GM21717 (cell line): Measurements from ENCODE around the gene TEDC1.

ENCODE experiments used
- ATAC-seq: cut with Tn5 transposase; IDR thresholded peaks from one replicate; pipeline ENCODE4 v1.9.1; 2021; ENCODE audit warnings: mild to moderate bottlenecking, moderate library complexity; ENCODE audit not compliant: unreplicated experiment

The TEDC1 gene

DNA sequence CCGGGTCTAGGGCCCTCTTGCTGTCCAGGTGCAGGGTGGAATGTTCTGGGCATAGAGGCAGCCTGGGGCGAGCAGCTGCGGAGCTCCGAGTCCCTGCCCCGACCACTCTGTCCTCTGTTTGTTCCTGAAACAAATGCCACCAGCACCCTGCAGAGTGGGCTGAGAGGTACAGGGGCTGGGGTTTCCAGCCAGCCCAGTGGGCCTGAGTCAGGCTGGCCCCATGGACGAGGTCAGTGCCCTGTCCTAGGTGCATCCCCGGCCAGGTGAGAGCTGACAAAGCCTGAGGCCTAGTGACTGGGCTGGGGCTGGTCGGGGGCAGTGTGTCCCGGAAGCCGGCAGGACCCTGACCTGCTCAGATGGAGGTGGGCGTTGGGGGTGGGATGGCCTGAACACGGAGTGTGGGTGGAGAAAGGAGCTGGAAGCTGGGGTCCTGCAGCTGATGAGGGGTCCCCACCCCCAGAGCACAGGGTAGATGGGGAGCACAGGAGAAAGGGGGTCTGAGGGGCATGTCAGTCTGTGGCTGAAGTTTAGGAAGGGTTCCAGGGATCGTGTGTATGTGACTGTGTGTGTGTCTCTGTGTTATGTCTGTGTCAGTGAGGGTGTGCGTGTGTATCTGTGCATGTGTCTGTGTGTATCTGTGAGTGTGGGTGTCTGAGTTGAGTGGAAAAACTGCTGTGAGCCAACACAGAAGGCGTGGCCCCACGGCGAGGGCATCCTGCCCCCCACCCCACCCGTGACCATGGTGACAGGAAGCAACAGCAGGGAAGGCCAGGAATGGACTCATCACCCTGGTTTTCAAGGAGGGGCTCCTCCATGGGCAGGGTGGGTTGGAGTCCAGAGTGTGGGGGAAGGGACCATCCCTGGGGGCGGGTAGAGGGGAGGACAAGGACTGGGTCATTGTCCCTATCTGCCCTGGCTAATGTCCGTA is 6.7 kb upstream of the TEDC1 start:
- no peak for ATAC-seq

DNA sequence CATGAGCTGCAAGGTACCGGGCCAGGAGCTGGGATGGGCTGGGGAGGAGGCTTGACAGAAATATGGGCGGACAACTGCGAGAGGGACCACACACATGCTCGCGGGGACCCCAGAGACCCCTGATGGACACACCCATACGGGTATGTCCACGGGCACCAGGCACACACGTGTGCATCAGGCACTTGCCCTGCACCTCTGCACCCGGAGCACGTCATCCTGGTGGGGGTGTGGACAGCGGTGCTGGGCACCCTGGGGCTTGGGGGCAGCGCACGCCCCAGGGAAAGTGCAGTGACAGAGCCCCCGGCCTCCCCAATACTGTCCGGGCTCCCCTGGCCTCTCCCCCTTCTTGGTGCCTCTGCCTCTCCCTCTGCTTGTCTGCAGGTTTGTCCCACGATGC is 6.1 kb upstream of the TEDC1 start:
- no peak for ATAC-seq

DNA sequence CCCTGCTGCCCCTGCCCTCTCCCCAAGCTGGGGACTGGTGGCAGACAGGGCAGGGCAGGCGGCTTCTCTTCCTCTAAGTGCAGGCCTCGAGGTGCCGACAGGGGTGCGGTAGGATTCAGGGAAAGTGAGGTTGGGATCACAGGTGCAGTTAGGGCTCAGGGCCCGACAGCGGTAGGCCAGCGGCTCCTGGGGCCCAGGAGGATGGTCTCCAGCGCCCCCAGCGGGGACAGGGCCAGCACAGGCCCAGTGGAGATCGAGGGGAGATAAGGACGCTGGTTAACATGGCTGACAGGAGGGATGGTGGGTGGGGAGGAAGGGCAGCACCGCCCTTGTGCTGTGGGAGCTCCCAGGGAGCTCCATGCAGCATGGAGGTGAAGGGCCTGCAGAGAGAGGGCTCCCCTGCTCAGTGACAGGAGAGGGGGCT is 5.3 kb upstream of the TEDC1 start:
- no peak for ATAC-seq

DNA sequence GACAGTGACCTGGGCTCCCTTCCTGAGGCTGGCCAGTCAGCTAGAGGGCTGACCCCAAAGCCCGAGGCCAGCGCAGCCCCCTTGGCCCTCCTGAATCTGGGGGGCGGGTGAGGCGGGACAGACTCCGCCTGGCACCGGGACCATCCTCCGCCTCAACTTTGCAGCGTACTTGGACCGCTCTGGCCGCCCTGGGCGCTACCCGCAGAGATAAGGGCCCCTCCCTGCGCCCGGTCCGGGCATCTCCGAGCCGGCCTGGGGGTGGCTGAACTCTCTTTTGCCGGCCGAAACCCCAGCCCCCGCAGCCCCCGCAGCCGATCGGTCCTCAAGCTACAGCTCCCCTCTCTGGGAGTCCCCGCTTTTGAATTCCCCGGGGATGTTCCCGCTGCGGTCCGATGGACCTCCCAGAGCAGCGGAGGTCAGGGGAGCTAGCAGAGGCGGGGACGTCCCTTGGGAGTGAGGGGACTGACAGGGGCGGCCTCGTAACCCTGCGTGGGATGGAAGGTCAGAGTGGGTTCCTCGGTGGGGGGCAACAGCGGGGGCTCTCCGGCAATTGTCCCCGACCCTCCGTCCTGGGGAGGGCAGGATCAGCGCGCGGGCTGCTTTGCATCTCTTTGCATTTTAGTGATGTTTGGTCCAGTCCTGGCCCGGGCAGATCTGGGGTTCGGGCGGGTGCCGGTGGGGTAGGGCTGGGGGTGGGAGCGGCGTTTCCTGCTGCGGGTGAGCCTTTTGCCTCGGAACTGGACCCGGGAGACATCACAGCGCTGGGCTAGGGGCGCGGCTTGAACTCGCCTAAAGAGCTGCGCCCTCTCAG is 4.7 kb upstream of the TEDC1 start, which contains the start of gene CRIP1:
Gene CRIP1, plus strand, starts transcription at position 724 of the 811 bp plus-strand sequence. CDS start 374 bp downstream, outside the sequence.
- ATAC-seq: no peak

DNA sequence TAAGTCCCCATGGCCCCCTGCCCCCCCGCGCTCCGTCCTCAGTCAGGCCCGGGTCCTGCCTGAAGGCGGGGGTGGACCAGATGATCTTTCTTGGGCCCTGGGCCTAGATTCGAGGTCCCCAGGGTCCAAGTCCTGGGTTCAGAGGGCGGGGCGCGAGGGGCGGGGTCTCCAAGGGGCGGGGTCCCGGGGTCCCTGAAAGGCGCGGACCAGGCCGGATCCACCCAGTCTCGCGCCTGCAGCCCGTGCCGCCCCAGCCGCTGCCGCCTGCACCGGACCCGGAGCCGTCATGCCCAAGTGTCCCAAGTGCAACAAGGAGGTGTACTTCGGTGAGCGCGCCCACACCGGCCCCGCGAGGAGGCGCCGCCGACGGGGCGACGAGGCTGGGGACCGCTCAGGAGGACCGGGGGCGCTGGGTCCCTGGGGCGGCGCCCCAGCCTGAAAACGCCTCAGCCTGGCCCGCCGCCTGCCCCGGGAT is 4.0 kb upstream of the TEDC1 start:
- ATAC-seq: no peak

DNA sequence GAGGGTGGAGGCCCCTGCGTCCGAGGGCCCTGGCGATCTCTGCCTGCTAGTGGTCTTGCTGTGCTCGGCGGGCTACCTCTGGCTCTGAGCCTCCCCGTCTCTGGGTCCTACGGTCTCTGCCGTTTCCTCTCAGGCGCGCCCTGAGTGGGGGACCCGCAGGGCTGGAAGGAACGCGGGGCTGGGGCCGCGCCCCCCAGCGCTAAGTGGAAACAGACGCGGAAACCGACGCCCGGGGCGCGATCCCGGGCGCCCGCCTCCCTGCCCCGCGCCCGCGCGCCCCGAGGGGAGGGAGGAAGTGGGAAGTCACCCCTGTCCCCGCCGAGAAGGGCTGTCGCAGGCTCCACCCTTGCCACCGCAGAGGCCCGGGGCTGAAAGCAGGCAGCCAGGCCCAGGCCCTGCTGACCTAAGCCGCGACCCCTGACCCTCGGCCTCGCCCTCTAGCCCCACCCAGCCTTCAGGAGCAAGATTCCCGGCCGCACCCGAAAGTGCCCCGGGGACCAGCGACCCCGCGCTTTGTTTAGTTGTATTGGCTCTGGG is 3.5 kb upstream of the TEDC1 start:
- no peak for ATAC-seq

DNA sequence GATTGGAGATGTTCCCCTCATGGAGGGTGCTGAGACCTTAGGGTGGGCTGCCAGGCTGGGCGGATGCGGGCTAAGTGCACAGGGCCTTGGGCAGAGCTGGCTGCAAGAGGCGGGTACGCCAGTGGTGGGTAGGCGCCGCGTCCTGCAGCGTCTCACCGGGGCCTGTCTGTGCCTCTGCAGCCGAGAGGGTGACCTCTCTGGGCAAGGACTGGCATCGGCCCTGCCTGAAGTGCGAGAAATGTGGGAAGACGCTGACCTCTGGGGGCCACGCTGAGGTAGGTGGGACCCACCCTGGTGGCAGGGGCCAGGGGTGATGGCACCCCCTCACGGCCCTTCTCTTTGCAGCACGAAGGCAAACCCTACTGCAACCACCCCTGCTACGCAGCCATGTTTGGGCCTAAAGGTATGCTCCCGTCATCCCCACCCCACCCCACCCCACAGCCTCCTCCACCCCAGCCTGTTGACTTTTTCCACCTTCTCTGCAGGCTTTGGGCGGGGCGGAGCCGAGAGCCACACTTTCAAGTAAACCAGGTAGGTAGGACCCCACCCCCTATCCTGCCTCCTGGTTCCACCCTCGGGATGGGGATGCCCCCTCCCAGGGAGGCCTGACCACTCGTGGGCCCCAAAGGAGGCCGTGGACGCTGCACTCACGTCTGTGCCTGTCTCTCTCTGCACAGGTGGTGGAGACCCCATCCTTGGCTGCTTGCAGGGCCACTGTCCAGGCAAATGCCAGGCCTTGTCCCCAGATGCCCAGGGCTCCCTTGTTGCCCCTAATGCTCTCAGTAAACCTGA is 2.9 kb upstream of the TEDC1 start:
- no peak for ATAC-seq

DNA sequence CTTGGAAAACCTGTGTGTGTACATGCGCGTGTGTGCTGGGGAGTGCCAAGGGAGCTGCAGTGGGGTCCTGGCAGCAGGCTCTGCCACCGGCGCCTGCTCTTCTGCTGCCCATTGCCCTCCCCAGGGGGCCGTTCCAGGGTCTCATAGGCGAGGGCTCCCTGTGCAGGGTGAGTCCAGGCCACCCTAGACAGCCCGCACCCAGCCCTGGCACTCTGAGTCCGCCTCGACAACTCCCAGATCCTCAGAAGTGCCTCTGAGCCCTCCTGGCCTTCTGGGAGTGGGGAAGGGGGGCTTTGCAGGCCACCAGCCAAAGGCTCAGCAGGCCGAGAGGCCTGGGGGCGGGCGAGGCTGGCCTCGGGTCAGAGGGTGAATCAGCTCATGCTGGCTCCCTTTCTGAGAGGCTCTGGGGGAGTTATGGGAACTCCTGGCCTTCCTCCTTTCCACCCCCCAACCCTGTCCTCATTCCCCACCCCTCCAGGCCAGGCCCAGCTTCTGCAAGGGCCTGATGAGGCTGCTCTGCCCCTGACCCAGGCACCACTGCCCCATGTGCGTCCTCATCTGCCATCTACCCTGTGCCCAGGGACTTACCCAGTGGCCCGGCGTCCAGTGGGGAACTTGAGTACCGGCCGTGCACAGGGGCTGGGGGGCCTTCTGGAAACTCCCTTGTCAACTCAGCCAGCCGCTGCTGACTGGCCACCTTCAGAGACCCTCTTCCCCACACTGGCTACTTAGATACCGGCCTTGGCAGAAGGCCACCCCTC is 2.1 kb upstream of the TEDC1 start:
- no peak for ATAC-seq

DNA sequence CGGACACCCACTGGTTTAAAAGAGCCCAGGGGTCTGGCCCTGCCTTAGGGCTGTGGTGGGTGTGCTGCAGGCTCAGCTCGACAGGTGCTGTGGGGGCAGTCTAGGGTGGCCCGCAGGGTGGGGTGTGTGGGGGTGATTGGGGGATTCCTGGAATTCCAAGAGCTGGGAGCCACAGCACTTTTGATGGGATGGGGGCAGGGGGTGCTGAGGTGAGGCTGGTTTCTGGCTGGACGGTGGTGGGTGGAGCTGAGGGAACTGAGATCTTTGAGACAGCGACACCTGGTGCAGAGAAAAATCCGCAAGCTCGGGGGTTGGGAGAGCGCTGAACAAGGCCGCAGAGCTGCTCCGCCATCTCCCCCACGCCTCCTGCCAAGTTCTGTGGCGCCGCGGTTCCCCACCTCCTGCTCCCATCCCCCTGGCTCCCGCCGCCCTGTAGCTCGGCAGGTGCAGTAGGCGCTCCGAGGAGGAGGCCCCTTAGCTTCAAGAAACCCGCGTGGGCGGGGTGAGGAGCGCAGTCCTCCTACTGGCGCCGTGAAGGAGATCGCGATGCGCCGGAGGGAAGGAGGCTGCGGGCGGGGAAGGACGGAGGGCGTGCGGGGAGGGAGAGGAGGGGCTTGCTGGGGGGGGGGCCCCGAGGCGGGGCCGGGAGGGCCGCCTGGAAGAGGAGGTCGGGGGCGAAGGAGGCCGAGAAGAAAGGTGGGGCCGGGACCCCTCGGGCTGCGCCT is 1.3 kb upstream of the TEDC1 start:
- no peak for ATAC-seq

DNA sequence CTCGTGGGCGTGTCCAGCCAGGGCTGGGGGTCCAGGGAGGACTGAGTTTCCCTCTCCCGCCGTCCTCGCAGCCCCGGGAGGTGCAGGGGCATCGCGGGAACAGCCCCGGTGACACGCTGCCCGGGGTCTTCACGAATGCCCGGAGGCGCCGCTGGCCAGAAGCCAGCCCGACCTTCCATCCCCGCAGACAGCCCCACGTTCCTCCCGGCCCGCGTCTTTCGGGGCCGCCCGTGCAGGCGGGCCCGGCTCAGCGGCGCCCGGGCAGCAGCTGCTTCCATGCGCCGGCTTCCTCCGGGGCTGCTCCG is 827 bp upstream of the TEDC1 start:
- peak; percentile 2 for ATAC-seq

DNA sequence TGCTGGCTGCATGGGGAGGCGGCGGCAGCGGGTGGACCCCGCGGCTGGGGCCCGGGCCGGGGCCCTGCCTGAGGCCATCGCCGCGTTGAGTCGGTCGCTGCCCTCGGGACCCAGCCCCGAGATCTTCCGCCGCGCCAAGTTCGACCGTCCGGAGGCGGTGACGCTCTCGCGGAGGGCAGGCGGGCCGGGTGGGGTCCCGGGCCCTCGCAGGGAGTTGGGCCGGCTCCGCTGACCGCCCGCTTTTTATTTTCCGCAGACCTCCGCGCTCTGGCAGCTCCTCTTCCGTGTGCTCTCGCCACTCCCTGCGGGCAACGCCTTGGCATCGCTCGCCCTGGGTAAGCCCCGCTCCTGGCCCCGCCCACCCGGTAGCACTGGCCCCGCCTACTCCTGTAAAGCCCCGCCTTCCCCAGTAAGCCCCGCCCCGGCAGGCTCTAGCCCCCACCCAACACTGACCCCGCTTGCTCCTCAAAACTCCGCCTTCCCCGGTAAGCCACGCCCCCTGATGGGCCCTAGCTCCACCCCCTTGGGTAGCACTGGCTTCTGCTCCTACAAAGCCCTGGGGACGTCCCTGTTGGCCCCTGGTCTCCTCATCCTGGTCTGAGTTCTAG is 424 bp downstream of the TEDC1 start:
- ATAC-seq: no peak

DNA sequence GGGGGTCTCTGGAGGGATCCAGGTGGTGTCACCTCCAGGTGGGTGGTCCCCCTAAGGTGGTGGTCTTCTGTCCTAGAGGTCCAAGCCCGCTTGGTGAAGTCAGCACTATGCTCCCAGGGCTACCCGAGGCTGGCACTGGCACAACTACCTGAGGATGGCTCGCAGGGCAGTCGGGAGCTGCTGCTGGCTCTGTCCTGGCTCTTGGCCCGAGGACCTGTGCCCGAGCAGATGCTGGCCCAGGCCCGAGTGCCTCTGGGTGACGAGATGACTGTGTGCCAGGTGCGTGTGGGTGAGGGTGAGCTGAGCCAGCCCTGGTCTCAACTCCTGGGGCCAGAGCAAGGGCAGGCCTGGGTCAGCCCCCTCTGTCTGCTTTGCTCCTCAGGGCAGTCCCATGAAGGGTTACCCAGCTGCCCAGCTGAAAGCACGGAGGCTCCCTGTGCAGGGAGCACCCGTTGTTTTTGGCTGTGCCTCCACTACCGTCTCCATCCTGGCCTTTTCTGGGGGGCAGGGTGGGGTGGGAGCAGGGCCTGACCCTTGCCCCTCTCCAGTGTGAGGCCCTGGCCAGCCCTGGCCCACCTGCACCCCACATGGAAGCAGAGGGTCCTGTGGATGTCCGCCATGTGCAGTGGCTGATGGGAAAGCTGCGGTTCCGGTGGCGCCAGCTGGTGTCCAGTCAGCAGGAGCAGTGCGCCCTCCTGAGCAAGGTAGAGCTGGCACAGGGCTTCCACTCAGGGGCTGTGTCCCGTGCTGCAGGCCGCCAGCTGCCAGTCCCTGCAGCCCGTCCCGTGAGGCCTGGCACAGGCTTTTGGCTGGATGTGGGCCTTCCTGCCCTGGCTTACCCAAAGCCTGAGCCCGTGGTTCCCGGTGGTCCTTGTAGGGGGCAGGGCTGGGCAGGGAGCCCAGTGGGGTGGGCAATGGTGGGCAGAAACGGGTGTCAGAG is 1.3 kb downstream of the TEDC1 start:
- no peak for ATAC-seq

DNA sequence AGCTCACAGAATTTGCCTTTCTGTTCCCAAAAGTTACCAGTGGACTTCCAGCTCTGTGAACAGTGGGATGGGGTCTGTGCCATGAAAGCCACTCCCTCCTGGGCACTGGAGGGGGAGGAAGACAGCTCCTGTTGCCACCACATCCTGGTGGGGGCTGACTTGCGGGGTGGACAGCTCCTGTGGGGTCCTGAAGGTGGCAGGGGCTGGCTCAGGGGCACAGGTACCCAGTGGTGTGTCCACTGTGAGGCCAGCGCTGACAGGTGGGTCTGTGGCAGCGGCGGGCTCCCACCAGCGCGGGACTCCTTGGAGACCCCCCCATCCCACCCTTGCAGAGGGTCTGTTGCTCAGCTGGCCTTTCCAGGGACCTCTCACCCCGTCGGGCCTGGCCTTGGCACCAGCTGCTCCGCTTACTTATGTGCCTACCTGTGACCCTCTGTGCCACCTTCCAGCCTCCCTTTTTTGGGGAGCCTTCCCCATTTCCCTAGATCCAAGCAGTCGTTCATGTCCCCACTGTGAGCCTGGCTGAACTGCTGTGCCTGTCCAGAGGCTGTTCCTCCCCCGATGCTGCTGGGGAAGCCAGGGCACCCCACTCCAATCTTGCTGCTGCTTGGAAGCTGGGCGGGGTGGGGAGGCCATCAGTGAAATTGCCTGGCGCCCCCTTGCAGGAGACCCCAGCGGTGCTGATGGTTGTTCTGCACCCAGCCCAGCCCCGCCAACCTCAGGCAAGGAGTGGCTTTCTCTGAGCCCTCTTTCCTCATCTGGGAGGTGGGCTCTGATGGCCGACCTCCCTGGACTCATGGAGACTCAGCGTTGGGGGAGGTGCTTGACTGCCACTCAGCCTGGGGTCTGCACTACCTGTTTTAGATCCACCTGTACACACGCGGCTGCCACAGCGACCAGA is 2.2 kb downstream of the TEDC1 start:
- ATAC-seq: no peak

DNA sequence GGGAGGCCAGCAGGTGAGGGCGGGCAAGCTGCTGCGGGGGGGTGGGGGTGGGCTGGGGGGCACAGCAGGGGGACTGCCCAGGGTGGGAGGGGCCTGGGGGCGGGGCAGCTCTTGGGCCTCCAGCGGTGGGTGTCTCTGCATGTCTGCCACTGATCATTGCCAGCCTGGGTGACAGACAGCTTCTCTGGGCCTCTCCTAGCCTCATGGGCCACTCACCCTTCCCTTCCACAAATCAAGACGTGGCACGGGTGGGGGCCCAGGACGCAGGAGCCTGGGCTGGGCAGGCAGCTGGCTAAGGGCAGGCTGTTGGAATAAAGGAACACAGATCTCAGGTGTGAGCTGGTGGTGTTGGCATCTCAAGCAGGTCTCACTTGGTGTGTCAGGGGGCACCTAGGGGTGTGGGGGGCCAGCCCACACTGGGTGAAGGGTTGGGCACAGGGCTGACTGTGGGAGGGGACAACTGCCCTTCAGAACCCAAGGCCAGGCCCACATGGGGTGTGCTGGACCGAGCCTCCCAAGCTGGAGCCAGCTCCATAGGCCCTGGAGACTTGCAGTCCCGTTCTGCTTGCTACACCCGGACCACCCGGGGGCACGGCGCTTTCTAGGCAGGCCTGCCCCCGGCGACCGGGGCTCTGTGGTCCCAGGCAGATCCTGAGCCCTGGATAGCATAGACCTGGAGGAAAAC is 3.0 kb downstream of the TEDC1 start:
- no peak for ATAC-seq

DNA sequence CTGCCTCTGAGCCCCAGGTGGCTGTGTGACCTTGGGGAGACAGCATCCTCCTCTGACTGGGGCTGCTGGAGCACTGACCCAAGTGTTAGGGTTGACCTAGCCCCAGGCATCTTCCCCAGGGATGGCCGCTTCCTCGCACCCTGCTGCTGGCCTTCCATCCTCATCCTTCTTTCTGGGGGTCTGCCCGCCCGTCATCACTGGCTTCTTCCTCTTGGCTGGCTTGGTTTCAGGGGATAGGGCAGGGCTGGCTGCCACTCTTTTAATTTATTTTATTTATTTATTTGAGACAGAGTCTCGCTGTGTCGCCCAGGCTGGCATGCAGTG is 3.5 kb downstream of the TEDC1 start:
- no peak for ATAC-seq
